GM19023 (cell line): Measurements from ENCODE around the gene GPC1.

ENCODE experiments used
- ATAC-seq: cut with Tn5 transposase; IDR thresholded peaks from one replicate; pipeline ENCODE4 v1.9.1; 2021; ENCODE audit warnings: mild to moderate bottlenecking, moderate library complexity; ENCODE audit not compliant: unreplicated experiment

Gene GPC1

DNA sequence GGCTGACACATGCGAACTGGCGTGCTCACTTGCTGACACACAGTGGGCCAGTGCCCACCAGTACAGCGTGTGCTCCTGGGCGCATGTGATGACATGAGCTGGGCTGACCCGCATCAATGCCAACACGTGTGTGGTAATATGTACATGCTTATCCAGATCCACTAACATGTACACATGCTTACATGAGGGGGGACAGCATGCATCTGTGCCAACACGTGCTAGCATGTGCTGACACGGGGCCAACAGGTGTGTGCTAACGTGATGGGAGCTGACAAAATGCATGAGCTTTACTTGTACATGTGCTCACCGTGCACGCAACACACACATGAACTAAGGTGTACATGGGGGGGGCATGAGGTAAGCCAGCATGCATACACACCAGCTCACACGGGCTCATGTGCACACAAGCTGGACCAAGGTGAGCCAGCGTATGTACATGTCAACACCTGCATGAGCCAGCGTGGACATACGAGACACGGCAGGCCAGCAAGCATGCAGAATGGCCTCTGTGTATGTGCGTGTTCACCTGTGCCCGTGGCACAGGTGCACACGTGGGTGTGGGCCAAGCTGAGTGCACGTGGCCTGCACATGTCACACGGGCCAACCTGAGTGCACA lies 28.5 kb downstream of the GPC1 start:
- no peak for ATAC-seq

DNA sequence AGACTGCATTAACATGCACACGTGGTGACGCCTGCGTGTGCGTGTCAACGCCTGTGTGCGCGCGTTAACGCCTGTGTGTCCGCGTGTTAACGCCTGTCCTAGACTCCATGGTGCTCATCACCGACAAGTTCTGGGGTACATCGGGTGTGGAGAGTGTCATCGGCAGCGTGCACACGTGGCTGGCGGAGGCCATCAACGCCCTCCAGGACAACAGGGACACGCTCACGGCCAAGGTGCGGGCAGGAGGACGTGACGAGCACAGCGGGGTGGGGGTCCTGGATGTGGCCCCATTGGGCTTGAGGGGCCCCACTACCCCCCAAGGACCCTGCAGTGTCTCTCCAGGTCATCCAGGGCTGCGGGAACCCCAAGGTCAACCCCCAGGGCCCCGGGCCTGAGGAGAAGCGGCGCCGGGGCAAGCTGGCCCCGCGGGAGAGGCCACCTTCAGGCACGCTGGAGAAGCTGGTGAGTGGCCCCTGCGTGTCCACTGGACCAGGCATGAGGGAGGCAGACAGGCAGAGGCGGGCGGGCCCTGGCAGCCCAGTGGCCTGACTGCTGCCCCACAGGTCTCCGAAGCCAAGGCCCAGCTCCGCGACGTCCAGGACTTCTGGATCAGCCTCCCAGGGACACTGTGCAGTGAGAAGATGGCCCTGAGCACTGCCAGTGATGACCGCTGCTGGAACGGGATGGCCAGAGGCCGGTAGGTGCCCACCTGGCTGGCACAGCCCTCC lies 29.2 kb downstream of the GPC1 start:
- ATAC-seq = no peak

DNA sequence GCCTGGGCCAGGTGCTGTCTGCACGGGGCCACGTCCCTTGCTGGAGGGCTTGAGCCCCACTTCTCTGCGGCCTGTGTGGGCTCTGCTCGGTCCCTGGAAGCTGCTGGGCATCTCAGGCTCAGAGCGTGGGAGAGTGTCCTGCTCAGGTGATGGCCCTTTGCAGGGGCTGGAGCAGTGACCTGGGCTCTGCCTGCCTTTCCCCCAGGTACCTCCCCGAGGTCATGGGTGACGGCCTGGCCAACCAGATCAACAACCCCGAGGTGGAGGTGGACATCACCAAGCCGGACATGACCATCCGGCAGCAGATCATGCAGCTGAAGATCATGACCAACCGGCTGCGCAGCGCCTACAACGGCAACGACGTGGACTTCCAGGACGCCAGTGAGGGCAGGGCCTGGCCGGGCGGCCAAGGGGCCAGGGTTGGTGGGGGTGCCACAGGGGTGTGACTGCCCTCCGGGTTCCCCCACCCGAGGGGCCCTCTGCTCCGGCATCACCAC lies 29.9 kb downstream of the GPC1 start:
- no peak for ATAC-seq

DNA sequence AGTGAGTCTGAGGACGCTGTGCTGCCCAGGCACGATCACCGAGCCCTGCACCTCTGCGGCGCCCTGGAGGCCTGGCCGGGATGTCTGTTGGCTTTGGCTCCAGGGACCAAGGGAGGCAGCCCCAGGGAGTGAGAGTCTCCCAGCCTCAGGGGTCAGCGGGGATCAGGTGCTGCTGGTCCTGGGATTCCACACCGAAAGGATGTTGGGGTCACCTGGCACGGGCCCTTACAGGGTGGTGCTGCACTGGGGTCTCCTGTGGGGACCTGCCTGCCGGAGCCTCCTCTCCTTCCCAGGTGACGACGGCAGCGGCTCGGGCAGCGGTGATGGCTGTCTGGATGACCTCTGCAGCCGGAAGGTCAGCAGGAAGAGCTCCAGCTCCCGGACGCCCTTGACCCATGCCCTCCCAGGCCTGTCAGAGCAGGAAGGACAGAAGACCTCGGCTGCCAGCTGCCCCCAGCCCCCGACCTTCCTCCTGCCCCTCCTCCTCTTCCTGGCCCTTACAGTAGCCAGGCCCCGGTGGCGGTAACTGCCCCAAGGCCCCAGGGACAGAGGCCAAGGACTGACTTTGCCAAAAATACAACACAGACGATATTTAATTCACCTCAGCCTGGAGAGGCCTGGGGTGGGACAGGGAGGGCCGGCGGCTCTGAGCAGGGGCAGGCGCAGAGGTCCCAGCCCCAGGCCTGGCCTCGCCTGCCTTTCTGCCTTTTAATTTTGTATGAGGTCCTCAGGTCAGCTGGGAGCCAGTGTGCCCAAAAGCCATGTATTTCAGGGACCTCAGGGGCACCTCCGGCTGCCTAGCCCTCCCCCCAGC lies 30.5 kb downstream of the GPC1 start:
- no peak for ATAC-seq

DNA sequence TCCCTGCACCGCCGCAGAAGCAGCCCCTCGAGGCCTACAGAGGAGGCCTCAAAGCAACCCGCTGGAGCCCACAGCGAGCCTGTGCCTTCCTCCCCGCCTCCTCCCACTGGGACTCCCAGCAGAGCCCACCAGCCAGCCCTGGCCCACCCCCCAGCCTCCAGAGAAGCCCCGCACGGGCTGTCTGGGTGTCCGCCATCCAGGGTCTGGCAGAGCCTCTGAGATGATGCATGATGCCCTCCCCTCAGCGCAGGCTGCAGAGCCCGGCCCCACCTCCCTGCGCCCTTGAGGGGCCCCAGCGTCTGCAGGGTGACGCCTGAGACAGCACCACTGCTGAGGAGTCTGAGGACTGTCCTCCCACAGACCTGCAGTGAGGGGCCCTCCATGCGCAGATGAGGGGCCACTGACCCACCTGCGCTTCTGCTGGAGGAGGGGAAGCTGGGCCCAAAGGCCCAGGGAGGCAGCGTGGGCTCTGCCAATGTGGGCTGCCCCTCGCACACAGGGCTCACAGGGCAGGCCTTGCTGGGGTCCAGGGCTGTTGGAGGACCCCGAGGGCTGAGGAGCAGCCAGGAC lies 31.2 kb downstream of the GPC1 start:
- no peak for ATAC-seq

DNA sequence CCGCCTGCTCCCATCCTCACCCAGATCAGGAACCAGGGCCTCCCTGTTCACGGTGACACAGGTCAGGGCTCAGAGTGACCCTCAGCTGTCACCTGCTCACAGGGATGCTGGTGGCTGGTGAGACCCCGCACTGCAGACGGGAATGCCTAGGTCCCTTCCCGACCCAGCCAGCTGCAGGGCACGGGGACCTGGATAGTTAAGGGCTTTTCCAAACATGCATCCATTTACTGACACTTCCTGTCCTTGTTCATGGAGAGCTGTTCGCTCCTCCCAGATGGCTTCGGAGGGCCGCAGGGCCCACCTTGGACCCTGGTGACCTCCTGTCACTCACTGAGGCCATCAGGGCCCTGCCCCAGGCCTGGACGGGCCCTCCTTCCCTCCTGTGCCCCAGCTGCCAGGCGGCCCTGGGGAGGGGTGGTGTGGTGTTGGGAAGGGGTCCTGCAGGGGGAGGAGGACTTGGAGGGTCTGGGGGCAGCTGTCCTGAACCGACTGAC lies 31.7 kb downstream of the GPC1 start:
- no peak for ATAC-seq

DNA sequence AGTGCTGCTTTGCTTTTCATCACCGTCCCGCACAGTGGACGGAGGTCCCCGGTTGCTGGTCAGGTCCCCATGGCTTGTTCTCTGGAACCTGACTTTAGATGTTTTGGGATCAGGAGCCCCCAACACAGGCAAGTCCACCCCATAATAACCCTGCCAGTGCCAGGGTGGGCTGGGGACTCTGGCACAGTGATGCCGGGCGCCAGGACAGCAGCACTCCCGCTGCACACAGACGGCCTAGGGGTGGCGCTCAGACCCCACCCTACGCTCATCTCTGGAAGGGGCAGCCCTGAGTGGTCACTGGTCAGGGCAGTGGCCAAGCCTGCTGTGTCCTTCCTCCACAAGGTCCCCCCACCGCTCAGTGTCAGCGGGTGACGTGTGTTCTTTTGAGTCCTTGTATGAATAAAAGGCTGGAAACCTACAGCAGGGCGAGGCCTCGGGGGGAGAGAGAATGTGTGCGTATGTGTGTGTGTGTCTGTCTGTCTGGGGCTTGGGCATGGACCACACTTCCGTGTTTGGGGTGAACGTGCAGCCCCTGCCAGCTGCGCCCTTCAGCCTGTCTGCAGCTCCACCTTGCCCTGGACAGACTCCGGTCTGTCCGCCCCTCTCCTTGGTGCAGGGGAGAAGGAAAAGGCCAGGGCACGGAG lies 32.3 kb downstream of the GPC1 start:
- no peak for ATAC-seq

DNA sequence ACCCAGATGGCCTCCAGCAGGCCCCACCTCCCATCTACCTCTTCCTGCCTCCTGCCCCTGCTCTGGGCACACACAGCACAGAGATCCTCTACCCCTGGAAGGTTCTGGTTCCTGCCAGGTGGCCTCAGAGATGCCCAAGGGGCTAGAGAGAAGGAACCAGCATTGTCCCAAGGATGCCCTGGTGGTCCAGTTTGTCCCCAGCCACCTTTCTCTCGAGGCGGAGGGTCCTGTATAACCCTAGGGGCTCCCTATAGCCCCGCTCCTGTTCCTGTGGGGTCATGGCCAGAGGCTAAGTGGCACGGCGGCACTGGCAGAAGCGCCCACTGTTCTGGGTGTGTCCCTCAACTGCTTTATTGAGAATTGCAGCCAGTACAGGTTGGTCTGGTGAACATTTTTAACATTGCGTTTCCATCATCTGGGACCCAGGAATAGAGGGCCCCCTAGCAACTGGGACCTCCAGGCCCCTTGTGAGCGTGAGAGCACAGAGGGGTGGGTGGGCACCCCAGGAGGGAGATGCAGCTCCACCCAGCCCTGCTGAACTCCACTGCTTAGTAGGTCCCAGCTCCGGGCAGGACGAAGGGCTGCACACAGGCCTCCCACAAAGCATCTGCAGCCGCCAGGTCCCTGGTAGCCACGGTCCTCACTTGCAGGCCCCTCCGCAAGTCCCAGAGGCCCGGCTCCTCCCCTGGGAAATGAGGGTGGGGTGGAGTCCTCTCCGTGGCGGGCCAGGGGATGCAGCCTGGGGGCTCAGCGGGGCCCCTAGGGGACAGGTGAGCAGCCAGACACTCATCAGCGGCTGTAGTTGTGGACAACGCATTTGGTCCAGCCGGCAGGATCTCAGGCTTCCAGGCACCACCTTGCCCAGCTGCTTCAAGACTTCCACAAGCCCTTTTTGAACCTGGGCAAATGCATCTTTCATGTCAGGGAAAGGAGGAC lies 33.1 kb downstream of the GPC1 start:
- no peak for ATAC-seq

DNA sequence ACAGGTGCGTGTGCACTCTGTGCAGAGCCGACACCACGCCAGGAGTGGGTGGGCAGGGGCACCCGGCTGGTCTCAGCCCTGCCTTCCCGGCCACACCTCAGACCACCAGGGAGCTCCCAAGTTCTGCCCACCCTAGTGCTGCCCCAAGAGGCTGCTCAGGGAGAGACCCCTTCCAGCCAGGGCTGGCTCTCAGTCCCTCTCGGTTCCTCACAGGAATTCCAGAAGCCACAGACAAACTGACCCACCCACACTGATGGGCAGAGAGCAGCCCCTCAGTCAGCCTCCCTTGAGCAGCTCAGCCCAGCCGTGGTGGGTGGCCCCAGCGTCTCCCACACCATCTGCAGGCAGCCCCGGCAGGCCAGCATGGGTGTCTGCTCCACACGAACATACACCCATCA lies 33.8 kb downstream of the GPC1 start:
- ATAC-seq = no peak

DNA sequence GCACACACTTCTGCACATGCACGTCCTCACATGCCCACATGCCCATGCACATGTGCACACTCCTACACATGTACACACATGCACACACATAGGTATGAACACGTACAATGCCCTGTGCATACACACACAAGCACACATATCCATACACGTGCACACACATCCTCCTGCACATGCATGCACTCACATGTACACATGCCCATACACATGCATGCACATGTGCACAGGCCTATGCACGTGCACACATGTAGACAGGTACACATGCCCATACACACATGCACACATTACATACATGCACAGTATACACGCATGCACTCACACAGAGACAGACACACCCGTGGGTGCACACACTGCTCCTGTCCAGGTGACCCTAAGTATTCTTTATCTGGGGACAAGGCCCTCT lies 34.3 kb downstream of the GPC1 start:
- no peak for ATAC-seq

DNA sequence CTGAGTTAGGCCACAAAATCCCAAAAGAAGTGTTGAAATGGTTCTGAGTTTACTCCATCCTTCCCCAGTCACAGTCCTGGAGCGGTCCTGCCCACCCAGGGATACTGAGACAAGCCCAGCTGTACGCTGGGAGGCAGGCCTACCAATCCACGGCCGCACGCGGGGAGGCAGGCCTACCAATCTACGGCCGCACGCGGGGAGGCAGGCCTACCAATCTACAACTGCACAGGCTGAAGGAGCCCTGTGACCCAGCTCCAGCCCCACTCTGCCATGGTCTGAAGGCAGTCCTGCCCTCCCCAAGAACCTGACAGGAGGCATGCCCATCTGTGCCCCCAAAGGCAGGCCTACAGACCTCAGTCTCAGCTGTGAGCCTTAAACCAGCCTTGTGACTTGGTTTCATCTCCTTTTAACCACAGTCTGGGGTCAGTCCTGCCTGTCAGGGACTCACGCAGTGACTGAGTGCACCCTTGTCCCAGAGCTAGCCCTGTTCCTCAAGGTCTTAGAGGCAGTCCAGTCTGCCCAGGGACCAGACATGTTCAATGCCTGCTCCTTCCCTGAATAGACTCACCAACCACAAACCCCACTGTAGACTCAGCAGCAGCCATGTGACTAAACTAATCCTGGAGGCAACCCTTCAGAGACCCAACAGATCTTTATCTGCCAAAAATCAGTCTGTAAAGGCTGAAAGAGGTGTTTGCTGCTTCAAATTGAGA lies 36.8 kb downstream of the GPC1 start:
- no peak for ATAC-seq

DNA sequence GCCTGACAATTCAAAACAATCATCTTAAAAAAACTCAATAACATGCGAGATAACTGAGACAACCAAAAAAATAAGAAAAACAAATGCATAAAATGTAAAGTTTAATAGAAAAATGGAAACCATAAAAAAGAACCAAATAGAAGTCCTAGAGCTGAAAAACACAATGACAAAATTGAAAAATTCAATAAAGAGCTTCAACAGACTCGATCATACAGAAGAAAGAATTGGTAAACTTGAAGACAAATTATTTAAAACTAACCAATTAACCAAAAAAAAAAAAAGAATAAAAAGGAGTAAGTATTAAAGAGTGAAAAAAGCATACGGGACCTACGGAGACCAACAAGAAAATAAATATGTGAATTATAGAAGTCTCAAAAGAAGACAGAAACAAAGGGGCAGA lies 37.7 kb downstream of the GPC1 start:
- ATAC-seq = no peak

DNA sequence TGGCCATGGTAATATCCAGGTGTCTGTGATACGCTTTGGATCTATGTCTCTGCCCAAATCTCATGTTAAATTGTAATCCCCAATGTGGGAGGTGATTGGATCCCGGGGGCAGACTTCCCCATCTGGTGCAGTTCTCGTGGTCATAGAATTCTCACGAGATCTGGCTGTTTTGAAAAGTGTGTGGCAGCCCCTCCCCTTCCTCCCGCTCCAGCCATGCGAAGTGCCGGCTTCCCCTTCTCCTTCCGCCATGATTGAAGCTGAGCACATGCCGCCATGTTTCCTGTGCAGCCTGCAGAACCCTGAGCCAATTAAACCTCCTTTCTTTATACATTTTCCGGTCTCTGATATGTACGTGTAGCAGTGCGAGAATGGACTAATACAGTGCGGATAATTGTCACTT lies 42.5 kb downstream of the GPC1 start:
- ATAC-seq = no peak

DNA sequence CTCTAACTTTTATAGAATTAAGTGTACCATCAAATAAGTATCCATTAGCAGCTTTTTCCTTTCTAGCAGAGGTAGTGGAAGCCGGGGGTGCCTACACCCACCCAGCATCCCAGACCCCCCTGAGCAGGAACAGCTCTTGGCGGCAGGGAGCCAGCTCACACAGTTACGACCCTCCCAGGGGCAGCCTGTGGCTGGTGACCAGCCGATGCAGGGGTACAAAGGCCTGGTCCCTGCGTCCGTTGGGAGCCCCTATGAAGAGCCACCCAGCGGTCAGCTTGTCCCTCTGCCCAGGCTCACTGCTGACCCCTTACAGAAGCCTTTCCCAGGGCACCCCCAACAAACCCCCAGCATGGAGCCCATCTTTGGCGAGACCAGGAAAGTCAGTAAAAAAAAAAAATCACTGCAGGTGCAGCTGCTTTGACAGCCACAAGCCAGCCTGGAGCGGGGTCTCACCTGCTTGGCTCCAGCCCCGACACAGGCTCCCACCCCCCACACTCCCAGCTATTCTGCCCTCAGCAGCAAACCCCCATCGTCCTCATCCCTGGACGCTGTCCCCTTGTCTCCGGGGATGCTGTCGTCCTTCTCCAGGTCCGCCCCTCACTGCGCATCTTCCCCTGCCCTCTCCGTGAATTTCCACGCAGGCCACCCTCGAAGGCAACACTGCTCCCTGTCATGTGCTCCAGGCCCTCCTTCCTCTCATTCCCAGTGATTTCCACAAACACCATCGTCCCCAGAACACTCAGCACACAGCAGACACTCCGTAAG lies 43.1 kb downstream of the GPC1 start:
- no peak for ATAC-seq

DNA sequence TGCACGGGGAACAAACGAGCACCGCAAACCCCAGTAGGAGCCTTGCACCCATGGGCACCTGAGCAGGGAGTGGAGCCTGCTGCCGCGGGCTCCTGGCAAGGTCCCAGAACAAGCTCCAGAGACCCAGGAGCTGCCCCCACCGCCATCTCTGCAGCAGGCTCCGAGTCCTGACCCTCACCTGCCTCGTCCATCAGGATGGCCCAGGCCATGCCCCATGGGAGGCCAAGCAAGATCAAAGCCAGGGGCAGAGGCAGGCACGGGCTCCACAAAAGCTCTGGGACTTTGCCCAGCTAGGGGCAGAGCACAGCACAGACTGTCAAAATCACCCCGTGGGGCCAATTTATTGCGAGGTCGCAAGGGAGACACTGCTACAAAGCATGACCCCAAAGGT lies 43.6 kb downstream of the GPC1 start:
- no peak for ATAC-seq

DNA sequence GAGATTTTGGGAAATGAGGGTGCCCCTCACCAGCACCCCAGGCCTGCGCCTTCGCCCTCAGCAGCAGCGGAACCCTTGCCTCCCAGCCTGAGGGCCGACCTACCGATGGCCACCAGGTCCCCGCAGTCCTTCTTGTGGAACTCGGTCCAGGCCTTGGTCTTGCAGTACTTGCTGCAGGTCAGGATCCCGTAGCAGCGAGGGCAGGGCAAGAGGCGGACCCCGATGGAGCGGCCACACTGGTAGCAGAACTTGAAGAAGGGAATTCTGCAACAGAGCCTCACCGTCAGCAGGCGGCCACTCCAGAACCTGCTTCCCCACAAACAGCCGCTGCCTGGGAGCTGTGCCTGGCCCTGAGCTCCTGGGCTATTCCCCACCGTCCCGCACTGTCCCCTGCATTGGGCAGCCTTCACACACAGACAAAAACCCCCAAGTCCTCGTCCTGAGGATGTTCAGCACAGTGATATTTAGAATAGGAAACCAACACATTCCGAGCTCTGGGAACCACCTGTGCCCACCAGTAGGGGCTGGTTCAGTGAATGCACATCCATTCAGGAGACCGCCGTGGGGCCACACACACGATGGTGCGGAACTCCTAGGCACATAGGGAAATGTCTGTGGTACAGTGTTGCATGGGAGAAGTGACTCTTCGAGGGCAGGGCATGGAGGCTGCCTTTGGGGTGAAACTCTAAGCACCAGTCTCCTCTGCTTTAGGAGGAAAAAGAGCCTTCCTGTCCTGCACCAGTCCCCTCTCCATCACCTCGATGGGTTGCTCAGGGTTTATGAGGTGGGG lies 45.6 kb downstream of the GPC1 start:
- no peak for ATAC-seq

DNA sequence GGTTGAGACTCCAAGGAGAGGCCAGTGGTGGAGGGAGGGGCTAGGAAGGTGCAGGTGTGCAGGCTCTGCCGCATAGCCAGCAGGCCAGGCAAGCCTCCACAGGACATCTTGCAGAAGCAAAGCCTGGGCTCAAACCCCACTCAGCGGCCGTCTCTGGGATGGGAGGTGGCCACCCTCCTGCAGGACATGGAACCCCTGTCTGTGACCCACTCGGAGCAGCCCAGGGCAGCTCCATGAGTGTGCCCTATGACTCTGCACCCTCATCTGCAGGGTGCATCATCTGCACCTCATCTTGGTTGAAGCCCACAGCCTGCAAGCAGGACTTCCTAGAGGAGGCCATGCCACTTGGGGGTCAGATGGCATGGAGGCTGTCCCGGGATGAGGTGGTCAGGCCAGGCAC lies 46.3 kb downstream of the GPC1 start:
- ATAC-seq = no peak

DNA sequence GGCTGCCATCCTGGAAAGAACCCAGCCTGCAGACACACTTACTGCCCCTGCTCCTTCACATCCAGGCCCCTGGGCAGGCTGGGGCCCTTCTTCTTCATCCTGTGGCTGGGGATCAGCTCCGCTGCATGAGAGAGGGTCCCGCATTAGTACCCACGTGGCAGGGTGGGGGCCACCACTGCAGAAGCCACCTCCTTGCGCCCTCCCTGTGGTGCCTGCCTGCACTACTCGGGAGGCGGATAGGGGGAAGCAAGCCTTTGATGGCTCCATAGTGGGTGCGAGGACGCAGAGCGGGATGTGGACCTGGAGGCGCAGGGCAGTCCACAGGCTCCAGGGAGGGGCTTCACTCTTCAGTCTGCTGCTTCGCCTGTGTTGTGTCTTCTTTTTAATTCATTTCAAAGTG lies 46.7 kb downstream of the GPC1 start:
- no peak for ATAC-seq
